ENCODE data around the gene NLRP13.

DNA sequence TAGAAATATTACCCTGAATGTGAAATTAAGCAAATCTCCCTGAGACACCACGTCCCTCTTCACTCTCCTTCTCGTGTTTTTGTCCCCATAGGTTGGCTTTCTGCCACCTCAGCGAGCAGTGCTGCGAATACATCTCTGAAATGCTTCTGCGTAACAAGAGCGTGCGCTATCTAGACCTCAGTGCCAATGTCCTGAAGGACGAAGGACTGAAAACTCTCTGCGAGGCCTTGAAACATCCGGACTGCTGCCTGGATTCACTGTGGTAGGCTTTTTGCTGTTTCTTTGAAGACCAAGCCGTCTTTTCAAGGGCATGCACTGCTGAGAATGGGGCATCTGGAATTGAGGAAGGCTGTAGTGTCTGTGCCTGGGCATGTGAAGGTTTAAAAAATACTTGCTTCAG is 61.4 kb downstream of the NLRP13 start:
- TF ChIP-seq CTCF (IDR thresholded peaks at IDR 0.05; ENCODE audit: control extremely low read depth in 1 of 3, insufficient read depth in 1 of 3, low read depth in 1 of 3, low read length in 3 of 3) (no peak), BRCA1 (IDR thresholded peaks at IDR 0.05; ENCODE audit: low read depth, low read length) (no peak), RXRA (IDR thresholded peaks at IDR 0.05; ENCODE audit: insufficient read depth, low read depth, low read length) (no peak), SUZ12 (IDR thresholded peaks at IDR 0.05; ENCODE audit: low read length) (no peak)

All from H1 (cell line).